Endodermal cell (in vitro differentiated cells): ENCODE measurements around the gene DNMT3L. TPM values are rescaled to one million over a fixed set of nuclear protein-coding genes. Genes with fewer than 3 reads are reported as not detected.
"Not testable (repeated sequence)": the region's sequence is repeated elsewhere in the genome, so short reads cannot be mapped to it uniquely, and the experiment has no call there.

ENCODE experiments used
- DNase-seq: peaks from one replicate; pipeline ENCODE4 v3.0.0-alpha.2; 2017
- H3K27ac ChIP-seq: 2 replicates; pipeline ENCODE4 v1.5.1; 2013; ENCODE audit warnings: mild to moderate bottlenecking, low read depth, low read length, moderate library complexity
- H3K27me3 ChIP-seq: 2 replicates; pipeline ENCODE4 v1.6.1; 2013; ENCODE audit warnings: mild to moderate bottlenecking, low read length, moderate library complexity; ENCODE audit not compliant: insufficient read depth, control insufficient read depth, poor library complexity, severe bottlenecking
- H3K36me3 ChIP-seq: 2 replicates; pipeline ENCODE4 v1.7.0; 2013; ENCODE audit warnings: mild to moderate bottlenecking, low read length, moderate library complexity; ENCODE audit not compliant: control insufficient read depth, insufficient read depth
- H3K4me1 ChIP-seq: one replicate; pipeline ENCODE4 v1.7.0; 2013; ENCODE audit warnings: low read length; ENCODE audit not compliant: control insufficient read depth, insufficient read depth
- H3K4me3 ChIP-seq: 2 replicates; pipeline ENCODE4 v1.5.1; 2013; ENCODE audit warnings: mild to moderate bottlenecking, low read length, moderate library complexity
- H3K9ac ChIP-seq: 2 replicates; pipeline ENCODE4 v1.6.1; 2013; ENCODE audit warnings: mild to moderate bottlenecking, low read length, moderate library complexity; ENCODE audit not compliant: poor library complexity, severe bottlenecking; ENCODE audit errors: extremely low read depth
- H3K9me3 ChIP-seq: 2 replicates; pipeline ENCODE4 v1.6.1; 2013; ENCODE audit warnings: mild to moderate bottlenecking, low read length, moderate library complexity; ENCODE audit not compliant: control insufficient read depth
- H3K27ac Mint-ChIP-seq: 2 replicates; pipeline ENCODE4 v1.8.0; 2020; ENCODE audit warnings: mixed read lengths
- H3K27me3 Mint-ChIP-seq: 2 replicates; pipeline ENCODE4 v1.8.0; 2021; ENCODE audit warnings: mild to moderate bottlenecking, mixed read lengths; ENCODE audit not compliant: insufficient read depth
- H3K36me3 Mint-ChIP-seq: 2 replicates; pipeline ENCODE4 v1.8.0; 2020; ENCODE audit warnings: low read depth, mixed read lengths
- H3K4me1 Mint-ChIP-seq: 2 replicates; pipeline ENCODE4 v1.8.0; 2020; ENCODE audit warnings: mixed read lengths
- H3K4me3 Mint-ChIP-seq: 2 replicates; pipeline ENCODE4 v1.8.0; 2020; ENCODE audit warnings: mild to moderate bottlenecking, moderate library complexity, mixed read lengths
- H3K9me3 Mint-ChIP-seq: 2 replicates; pipeline ENCODE4 v1.8.0; 2020; ENCODE audit warnings: mild to moderate bottlenecking, mixed read lengths
- WGBS, 2 experiments: methylation state at CpG; one replicate each; pipeline versions ENCODE4 v1.1.5 to v1.1.7; 2013; ENCODE audit warnings: missing lambda C conversion rate in 2 of 2, mixed read lengths in 1 of 2; ENCODE audit not compliant: insufficient coverage in 1 of 2, insufficient read length in 1 of 2; 5-methylcytosine and 5-hydroxymethylcytosine counted together
- total RNA-seq, 2 donors: library from RNA; stranded (reverse); fragmentation: NEBNext Ultra II Directional in 1 of 2; extraction: Animal tissue kit (Norgen Biotek cat#: 25700) in 1 of 2; gene quantifications; 2 replicates in 1 of 2; 3 replicates in 1 of 2; pipeline ENCODE4 v1.2.1, GENCODE V29; 2021
- TF ChIP-seq, protein P1 (sequence below): fragments of 200-600 bp; sonication (generic); conservative IDR thresholded peaks from 2 replicates; pipeline ENCODE4 v1.5.0; 2021; ENCODE audit warnings: antibody characterized with exemption, mild to moderate bottlenecking

DNMT3L gene
- total RNA-seq, 2 donors from 2014 or later = 1.3 TPM; not detected in 1

DNA sequence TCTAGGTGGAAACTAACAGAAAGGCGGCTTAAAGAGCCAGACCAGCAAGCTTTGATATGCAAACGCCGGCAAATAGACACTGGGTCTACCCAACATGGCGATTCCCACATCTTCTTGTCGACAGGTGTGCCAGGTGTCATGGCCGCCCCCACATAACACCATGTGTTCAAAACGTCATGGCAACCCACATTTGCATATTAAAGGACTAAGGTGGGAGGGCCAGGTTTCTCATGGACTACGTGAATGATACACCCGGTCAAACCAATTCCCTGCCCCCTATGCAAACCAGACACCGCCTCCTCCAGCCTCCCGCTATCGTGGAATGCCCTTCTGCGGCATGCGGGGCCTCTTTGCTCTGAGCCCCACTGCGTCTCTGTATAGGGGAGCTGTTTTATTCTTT is 62.2 kb downstream of the DNMT3L start:
- H3K27me3 Mint-ChIP-seq = no peaks in the 10 kb centered on the region
- no peaks in the 10 kb centered on the region for H3K9me3 Mint-ChIP-seq
- H3K4me3 ChIP-seq = no peak overlapping the region
- peak; percentile 61 for DNase-seq
- H3K27ac Mint-ChIP-seq = no peak overlapping the region
- H3K36me3 Mint-ChIP-seq = no peaks in the 10 kb centered on the region
- WGBS, 2 experiments = no CpG with 5 or more reads among the region's 15 CpGs
- H3K4me1 ChIP-seq = no peaks in the 10 kb centered on the region
- no peak overlapping the region for H3K4me3 Mint-ChIP-seq
- no peaks in the 10 kb centered on the region for H3K36me3 ChIP-seq
- no peak overlapping the region for H3K9ac ChIP-seq
- TF ChIP-seq, protein P1, sequence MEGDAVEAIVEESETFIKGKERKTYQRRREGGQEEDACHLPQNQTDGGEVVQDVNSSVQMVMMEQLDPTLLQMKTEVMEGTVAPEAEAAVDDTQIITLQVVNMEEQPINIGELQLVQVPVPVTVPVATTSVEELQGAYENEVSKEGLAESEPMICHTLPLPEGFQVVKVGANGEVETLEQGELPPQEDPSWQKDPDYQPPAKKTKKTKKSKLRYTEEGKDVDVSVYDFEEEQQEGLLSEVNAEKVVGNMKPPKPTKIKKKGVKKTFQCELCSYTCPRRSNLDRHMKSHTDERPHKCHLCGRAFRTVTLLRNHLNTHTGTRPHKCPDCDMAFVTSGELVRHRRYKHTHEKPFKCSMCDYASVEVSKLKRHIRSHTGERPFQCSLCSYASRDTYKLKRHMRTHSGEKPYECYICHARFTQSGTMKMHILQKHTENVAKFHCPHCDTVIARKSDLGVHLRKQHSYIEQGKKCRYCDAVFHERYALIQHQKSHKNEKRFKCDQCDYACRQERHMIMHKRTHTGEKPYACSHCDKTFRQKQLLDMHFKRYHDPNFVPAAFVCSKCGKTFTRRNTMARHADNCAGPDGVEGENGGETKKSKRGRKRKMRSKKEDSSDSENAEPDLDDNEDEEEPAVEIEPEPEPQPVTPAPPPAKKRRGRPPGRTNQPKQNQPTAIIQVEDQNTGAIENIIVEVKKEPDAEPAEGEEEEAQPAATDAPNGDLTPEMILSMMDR = no peak
- no peaks in the 10 kb centered on the region for H3K9me3 ChIP-seq
- H3K27ac ChIP-seq = no peak overlapping the region
- no peaks in the 10 kb centered on the region for H3K27me3 ChIP-seq
- H3K4me1 Mint-ChIP-seq = no peaks in the 10 kb centered on the region

DNA sequence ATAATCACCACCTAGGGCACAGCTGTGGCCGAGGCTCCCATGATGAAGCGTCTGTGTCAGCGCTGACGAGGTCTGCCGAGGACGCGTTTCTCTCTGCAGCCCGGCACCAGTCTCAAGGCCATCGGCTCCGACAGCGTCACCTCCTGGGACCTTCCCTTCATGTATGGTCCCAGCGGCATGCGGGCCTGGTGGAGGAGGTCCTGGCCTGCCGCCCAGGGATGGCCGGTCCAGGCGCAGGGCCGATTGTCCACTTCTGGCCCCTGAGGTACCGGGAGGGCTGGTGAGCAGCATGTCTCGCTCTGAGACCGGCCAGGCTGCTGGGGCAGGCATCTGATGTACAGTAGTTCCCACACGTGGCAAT is 64.6 kb downstream of the DNMT3L start:
- H3K4me1 Mint-ChIP-seq, H3K36me3 ChIP-seq, H3K27me3 Mint-ChIP-seq, H3K9me3 ChIP-seq, H3K4me3 Mint-ChIP-seq, H3K4me1 ChIP-seq, H3K36me3 Mint-ChIP-seq, H3K4me3 ChIP-seq, H3K9ac ChIP-seq, H3K27ac Mint-ChIP-seq, H3K9me3 Mint-ChIP-seq, H3K27ac ChIP-seq, H3K27me3 ChIP-seq, DNase-seq: not testable (repeated sequence)
- no CpG with 5 or more reads among the region's 21 CpGs for WGBS, 2 experiments

Other genes with a start within 250 kb of the DNMT3L start
- gene TRAPPC10, start 249.6 kb downstream of the DNMT3L start, total RNA-seq = 10 to 100 TPM; 36.8 to 40.1 TPM
- gene PWP2, start 154.5 kb downstream of the DNMT3L start, total RNA-seq = 1 to 10 TPM; 9.1 to 9.6 TPM
- 10 to 100 TPM; 16.3 to 22.5 TPM for gene GATD3, start 128.2 kb downstream of the DNMT3L start, total RNA-seq
- gene ICOSLG, start 21.0 kb downstream of the DNMT3L start, total RNA-seq = 1 to 10 TPM; 5.3 to 5.8 TPM
- 1 to 10 TPM; 1.2 to 2.7 TPM for gene AIRE, start 24.0 kb upstream of the DNMT3L start, total RNA-seq
- gene PFKL, start 38.2 kb upstream of the DNMT3L start, total RNA-seq = 100 to 1,000 TPM; 195 to 198 TPM
- 10 to 100 TPM; 33.1 to 35.7 TPM for gene CFAP410, start 77.5 kb upstream of the DNMT3L start, total RNA-seq
- 10 to 100 TPM in 1 of 2 donors, 1 to 10 TPM in 1; 1.6 to 12.5 TPM for gene TRPM2, start 91.7 kb upstream of the DNMT3L start, total RNA-seq
- 10 to 100 TPM; 14.1 to 16.5 TPM for gene LRRC3, start 193.6 kb upstream of the DNMT3L start, total RNA-seq